Astrocyte of the spinal cord (primary cell): ENCODE measurements around the gene UBE2B.

Experiments
- DNase-seq: peaks from one replicate; pipeline ENCODE4 v3.0.0; 2011; ENCODE audit warnings: low read depth, low spot score
- H3K4me3 ChIP-seq: 2 replicates; pipeline ENCODE4 v1.5.1; 2011; ENCODE audit warnings: low read depth, mild to moderate bottlenecking, low read length, moderate library complexity
- in situ Hi-C: cut with HindIII; loops from 2 replicates; pipeline ENCODE4 v1.10.0; 2017; ENCODE audit warnings: low sequenced_read_pairs
- TF ChIP-seq, protein P1 (sequence below): IDR thresholded peaks from 2 replicates; pipeline ENCODE4 v1.5.1; 2012; ENCODE audit warnings: low read depth, mild to moderate bottlenecking, low read length, inconsistent platforms

UBE2B gene

DNA sequence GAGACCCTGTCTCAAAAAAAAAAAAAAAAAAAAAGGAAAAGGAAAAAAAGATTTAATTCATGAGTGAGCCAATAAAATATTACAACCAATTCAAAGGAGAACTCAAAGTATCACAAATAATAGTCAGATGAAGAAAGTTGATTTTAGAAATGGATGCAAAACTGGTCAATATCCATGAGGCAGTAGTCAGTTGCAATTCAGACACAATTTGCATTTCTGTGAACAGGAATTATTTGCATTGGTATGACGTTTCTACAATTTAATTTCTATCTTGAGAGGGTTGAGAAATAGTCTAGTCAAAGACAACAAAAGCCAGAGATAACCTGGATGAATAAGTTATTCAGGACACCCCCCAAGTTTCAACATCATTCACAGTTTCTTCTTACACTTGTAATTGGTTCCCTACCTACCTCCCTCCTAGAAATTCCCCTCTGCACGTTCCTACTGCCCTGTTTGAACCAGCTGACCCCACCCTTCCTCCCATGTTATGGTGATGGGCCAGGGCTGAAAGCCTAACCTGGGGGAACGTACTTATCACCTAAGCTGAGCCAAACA lies 68.9 kb downstream of the UBE2B start:
- no peak for DNase-seq
- H3K4me3 ChIP-seq = no peak overlapping the region
- in situ Hi-C loops = no loop called here
- TF ChIP-seq, protein P1, sequence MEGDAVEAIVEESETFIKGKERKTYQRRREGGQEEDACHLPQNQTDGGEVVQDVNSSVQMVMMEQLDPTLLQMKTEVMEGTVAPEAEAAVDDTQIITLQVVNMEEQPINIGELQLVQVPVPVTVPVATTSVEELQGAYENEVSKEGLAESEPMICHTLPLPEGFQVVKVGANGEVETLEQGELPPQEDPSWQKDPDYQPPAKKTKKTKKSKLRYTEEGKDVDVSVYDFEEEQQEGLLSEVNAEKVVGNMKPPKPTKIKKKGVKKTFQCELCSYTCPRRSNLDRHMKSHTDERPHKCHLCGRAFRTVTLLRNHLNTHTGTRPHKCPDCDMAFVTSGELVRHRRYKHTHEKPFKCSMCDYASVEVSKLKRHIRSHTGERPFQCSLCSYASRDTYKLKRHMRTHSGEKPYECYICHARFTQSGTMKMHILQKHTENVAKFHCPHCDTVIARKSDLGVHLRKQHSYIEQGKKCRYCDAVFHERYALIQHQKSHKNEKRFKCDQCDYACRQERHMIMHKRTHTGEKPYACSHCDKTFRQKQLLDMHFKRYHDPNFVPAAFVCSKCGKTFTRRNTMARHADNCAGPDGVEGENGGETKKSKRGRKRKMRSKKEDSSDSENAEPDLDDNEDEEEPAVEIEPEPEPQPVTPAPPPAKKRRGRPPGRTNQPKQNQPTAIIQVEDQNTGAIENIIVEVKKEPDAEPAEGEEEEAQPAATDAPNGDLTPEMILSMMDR = no peak
